Fibroblast of mammary gland (primary cell): Measurements from ENCODE around the gene IQCM.

Experiments used
- DNase-seq: peaks from one replicate; pipeline ENCODE4 v3.0.0-alpha.2; 2010; ENCODE audit warnings: low read depth
- H3K4me3 ChIP-seq: 2 replicates; pipeline ENCODE4 v1.5.1; 2011; ENCODE audit warnings: low read depth, mild to moderate bottlenecking, low read length, moderate library complexity; ENCODE audit not compliant: control insufficient read depth
- CTCF ChIP-seq: conservative IDR thresholded peaks from 2 replicates; pipeline ENCODE4 v1.5.1; 2011; ENCODE audit warnings: low read depth, low read length, inconsistent platforms; ENCODE audit not compliant: control insufficient read depth, insufficient read depth

IQCM gene

GRCh38 chr4:149589826-149590225 lies 225.8 kb downstream of the IQCM start:
- H3K4me3 ChIP-seq = no peak overlapping the region
- no peak for TF ChIP-seq CTCF
- no peak for DNase-seq

- no peak overlapping the region for H3K4me3 ChIP-seq
- DNase-seq = no peak
- TF ChIP-seq CTCF = no peak
These were observed 230.9 kb downstream of the IQCM start for GRCh38 chr4:149584722-149585121.

- DNase-seq = no peak
- TF ChIP-seq CTCF = no peak
- H3K4me3 ChIP-seq = no peak overlapping the region
These were observed 240.7 kb downstream of the IQCM start for GRCh38 chr4:149574971-149575370.

- DNase-seq = no peak
- TF ChIP-seq CTCF = no peak
- no peak overlapping the region for H3K4me3 ChIP-seq
These were observed 242.9 kb downstream of the IQCM start for GRCh38 chr4:149572716-149573115.

GRCh38 chr4:149555799-149556198 lies 259.8 kb downstream of the IQCM start:
- no peak for TF ChIP-seq CTCF
- DNase-seq = no peak
- no peak overlapping the region for H3K4me3 ChIP-seq

GRCh38 chr4:149555146-149555545 lies 260.5 kb downstream of the IQCM start:
- DNase-seq = peak; percentile 32
- TF ChIP-seq CTCF = no peak
- H3K4me3 ChIP-seq = no peak overlapping the region

GRCh38 chr4:149553959-149554520 lies 261.6 kb downstream of the IQCM start:
- no peak overlapping the region for H3K4me3 ChIP-seq
- TF ChIP-seq CTCF = no peak
- no peak for DNase-seq
